ENCODE data around the gene DCP2.

The DCP2 gene

DNA sequence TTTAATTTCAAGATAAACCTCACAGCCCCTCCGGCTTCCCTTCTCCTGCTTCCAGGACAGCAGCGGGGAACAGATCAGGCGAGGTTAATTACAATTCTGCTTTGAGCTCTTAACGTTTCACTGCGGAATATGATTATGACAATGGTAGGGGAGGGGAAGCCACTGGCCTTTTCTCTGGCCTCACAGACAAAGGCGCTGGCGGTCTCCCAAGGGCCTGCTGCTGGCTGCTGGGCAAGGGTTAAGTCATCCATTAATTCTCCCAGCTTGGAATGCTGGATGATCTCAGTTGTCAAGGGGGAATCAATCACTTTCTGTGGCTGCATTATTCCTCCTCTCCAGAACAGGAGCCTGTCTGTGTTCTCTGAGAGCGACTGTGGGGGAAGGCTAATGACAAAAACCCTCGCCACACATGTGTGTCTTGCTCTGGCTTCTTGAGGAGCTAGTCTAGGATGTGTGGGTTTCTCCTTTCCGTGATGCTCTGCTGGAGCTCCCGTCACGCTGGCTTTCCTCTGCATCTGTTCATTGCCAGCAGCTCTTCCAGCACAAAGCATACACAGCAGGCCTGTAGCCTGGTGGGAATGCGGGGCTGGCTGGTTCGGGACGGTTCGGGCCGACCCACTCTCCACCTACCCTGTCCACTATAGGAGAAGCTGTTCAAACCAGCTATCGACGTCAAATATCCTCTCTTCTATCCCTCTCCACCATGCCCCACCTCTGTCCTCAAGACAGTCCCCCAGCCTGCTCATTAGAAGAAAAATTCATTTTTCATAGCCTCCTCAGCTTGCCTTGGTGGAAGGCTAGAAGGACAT, 82.8 kb downstream of the DCP2 start (continued):
- no peak for TF ChIP-seq ZNF76 (tag by site-specific recombination; IDR thresholded peaks at IDR 0.05; ENCODE audit: borderline replicate concordance, low read depth)
- TF ChIP-seq ZNF747 (tag by site-specific recombination; IDR thresholded peaks at IDR 0.05), result no peak
- TF ChIP-seq OSR2 (tag by site-specific recombination; IDR thresholded peaks at IDR 0.05), result peak; percentile 15; the same call in 1 of the 2 replicates
- no peak for TF ChIP-seq ZBTB20 (tag by site-specific recombination; IDR thresholded peaks at IDR 0.05)
- no peak for TF ChIP-seq ZNF121 (tag by site-specific recombination; IDR thresholded peaks at IDR 0.05)
- peak; percentile 27; the same call in 1 of the 2 replicates for TF ChIP-seq ZNF629 (tag by site-specific recombination; IDR thresholded peaks at IDR 0.05)
- TF ChIP-seq ZNF514 (tag by site-specific recombination; IDR thresholded peaks at IDR 0.05), result no peak
- TF ChIP-seq, protein P1, sequence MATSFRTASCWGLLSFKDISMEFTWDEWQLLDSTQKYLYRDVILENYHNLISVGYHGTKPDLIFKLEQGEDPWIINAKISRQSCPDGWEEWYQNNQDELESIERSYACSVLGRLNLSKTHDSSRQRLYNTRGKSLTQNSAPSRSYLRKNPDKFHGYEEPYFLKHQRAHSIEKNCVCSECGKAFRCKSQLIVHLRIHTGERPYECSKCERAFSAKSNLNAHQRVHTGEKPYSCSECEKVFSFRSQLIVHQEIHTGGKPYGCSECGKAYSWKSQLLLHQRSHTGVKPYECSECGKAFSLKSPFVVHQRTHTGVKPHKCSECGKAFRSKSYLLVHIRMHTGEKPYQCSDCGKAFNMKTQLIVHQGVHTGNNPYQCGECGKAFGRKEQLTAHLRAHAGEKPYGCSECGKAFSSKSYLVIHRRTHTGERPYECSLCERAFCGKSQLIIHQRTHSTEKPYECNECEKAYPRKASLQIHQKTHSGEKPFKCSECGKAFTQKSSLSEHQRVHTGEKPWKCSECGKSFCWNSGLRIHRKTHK (tag by site-specific recombination; IDR thresholded peaks at IDR 0.05), result no peak
- TF ChIP-seq ZNF341 (tag by site-specific recombination; IDR thresholded peaks at IDR 0.05; ENCODE audit: low read depth), result no peak
- no peak for TF ChIP-seq ZNF560 (tag by site-specific recombination; IDR thresholded peaks at IDR 0.05; ENCODE audit: borderline replicate concordance)
- TF ChIP-seq IKZF3 (tag by site-specific recombination; IDR thresholded peaks at IDR 0.05), result no peak
- TF ChIP-seq, protein P2, sequence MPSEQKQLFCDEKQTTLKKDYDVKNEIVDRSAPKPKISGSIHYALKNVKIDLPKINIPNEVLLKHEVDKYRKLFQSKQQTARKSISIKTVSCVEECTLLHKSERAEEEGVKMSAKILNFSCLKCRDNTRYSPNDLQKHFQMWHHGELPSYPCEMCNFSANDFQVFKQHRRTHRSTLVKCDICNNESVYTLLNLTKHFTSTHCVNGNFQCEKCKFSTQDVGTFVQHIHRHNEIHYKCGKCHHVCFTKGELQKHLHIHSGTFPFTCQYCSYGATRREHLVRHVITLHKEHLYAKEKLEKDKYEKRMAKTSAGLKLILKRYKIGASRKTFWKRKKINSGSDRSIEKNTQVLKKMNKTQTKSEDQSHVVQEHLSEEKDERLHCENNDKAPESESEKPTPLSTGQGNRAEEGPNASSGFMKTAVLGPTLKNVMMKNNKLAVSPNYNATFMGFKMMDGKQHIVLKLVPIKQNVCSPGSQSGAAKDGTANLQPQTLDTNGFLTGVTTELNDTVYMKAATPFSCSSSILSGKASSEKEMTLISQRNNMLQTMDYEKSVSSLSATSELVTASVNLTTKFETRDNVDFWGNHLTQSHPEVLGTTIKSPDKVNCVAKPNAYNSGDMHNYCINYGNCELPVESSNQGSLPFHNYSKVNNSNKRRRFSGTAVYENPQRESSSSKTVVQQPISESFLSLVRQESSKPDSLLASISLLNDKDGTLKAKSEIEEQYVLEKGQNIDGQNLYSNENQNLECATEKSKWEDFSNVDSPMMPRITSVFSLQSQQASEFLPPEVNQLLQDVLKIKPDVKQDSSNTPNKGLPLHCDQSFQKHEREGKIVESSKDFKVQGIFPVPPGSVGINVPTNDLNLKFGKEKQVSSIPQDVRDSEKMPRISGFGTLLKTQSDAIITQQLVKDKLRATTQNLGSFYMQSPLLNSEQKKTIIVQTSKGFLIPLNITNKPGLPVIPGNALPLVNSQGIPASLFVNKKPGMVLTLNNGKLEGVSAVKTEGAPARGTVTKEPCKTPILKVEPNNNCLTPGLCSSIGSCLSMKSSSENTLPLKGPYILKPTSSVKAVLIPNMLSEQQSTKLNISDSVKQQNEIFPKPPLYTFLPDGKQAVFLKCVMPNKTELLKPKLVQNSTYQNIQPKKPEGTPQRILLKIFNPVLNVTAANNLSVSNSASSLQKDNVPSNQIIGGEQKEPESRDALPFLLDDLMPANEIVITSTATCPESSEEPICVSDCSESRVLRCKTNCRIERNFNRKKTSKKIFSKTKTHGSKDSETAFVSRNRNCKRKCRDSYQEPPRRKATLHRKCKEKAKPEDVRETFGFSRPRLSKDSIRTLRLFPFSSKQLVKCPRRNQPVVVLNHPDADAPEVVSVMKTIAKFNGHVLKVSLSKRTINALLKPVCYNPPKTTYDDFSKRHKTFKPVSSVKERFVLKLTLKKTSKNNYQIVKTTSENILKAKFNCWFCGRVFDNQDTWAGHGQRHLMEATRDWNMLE (tag by site-specific recombination; conservative IDR thresholded peaks at IDR 0.05; ENCODE audit: low read depth), result no peak
- peak; percentile 54; the same call in 1 of the 2 replicates for TF ChIP-seq ZNF24 (tag by site-specific recombination; IDR thresholded peaks at IDR 0.05)
- no peak for TF ChIP-seq ZNF140 (tag by site-specific recombination; IDR thresholded peaks at IDR 0.05)
- TF ChIP-seq ZNF202 (tag by site-specific recombination; IDR thresholded peaks at IDR 0.05; ENCODE audit: borderline replicate concordance), result no peak
- TF ChIP-seq ZNF830 (tag by site-specific recombination; IDR thresholded peaks at IDR 0.05; ENCODE audit: low read depth), result no peak
- peak; percentile 86 for TF ChIP-seq ZNF660 (tag by site-specific recombination; IDR thresholded peaks at IDR 0.05)
- no peak for TF ChIP-seq ZNF701 (tag by site-specific recombination; IDR thresholded peaks at IDR 0.05)
- TF ChIP-seq ZBTB7A (tag by site-specific recombination; IDR thresholded peaks at IDR 0.05; ENCODE audit: low read depth), result no peak
- TF ChIP-seq ZNF792 (tag by site-specific recombination; IDR thresholded peaks at IDR 0.05), result no peak
- TF ChIP-seq MEIS1 (CRISPR knock-in tag; IDR thresholded peaks at IDR 0.05; ENCODE audit: borderline replicate concordance), result peak; percentile 80
- TF ChIP-seq GLIS1 (tag by site-specific recombination; IDR thresholded peaks at IDR 0.05), result no peak
- TF ChIP-seq ZNF292 (tag by site-specific recombination; IDR thresholded peaks at IDR 0.05; ENCODE audit: borderline replicate concordance, low read depth), result no peak
- TF ChIP-seq WT1 (tag by site-specific recombination; IDR thresholded peaks at IDR 0.05), result no peak
- TF ChIP-seq, protein P3, sequence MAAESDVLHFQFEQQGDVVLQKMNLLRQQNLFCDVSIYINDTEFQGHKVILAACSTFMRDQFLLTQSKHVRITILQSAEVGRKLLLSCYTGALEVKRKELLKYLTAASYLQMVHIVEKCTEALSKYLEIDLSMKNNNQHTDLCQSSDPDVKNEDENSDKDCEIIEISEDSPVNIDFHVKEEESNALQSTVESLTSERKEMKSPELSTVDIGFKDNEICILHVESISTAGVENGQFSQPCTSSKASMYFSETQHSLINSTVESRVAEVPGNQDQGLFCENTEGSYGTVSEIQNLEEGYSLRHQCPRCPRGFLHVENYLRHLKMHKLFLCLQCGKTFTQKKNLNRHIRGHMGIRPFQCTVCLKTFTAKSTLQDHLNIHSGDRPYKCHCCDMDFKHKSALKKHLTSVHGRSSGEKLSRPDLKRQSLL (tag by site-specific recombination; IDR thresholded peaks at IDR 0.05), result no peak
- no peak for TF ChIP-seq GLIS2 (tag by site-specific recombination; IDR thresholded peaks at IDR 0.05)
- no peak for TF ChIP-seq YY2 (tag by site-specific recombination; IDR thresholded peaks at IDR 0.05)
- TF ChIP-seq ZNF610 (tag by site-specific recombination; IDR thresholded peaks at IDR 0.05; ENCODE audit: borderline replicate concordance), result no peak
- TF ChIP-seq ZSCAN16 (tag by site-specific recombination; IDR thresholded peaks at IDR 0.05), result no peak
- no peak for TF ChIP-seq ZNF423 (tag by site-specific recombination; IDR thresholded peaks at IDR 0.05)
- TF ChIP-seq ZIC2 (tag by site-specific recombination; IDR thresholded peaks at IDR 0.05), result peak; percentile 27

Data from HEK293 (cell line).